Amygdala (tissue), 56 donors: Measurements from ENCODE around the gene IQCB1.
"Not testable (repeated sequence)": the region's sequence is repeated elsewhere in the genome, so short reads cannot be mapped to it uniquely, and the experiment has no call there.

ENCODE experiments used
- DNase-seq, 56 donors: peaks; one replicate each; lab custom pipeline; 2025; lab: John Stamatoyannopoulos, UW

Gene IQCB1, protein sequence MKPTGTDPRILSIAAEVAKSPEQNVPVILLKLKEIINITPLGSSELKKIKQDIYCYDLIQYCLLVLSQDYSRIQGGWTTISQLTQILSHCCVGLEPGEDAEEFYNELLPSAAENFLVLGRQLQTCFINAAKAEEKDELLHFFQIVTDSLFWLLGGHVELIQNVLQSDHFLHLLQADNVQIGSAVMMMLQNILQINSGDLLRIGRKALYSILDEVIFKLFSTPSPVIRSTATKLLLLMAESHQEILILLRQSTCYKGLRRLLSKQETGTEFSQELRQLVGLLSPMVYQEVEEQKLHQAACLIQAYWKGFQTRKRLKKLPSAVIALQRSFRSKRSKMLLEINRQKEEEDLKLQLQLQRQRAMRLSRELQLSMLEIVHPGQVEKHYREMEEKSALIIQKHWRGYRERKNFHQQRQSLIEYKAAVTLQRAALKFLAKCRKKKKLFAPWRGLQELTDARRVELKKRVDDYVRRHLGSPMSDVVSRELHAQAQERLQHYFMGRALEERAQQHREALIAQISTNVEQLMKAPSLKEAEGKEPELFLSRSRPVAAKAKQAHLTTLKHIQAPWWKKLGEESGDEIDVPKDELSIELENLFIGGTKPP

DNA sequence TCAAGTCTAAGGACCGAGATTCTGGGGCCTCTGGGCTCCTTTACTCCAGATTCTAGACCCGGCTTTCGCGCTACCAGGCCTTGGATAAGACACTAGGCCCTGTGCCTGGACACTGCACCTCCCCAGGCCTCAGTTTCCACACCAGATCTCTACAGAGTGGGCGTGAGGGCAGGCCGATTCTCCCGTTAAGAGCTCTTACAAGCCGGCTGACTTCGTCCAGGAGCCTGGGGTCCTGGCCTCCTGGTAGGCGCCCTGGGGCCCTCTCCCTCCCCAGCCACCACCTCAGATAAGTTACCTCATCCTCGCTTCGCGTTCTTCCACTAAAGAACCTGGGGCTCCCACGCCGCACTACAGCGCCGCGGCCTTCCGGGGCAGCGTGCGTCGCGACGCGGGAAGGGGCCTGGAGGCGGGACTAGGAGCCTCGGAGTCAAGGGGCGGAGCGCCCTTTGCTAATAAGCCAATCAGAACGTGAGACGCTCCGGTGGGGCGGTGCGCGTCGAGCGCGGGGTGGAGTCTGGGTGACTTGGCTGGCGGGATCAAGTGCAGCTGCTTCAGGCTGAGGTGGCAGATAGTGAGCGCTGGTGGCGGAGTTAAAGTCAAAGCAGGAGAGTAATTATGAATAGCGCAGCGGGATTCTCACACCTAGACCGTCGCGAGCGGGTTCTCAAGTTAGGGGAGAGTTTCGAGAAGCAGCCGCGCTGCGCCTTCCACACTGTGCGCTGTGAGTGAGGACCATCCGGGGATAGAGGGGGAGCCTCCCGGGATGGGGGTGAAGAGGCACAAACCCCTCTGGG is at the start of gene IQCB1, which contains the start of gene EAF2:
IQCB1 (minus strand) TSS at position 390 of the 794 bp plus-strand sequence. CDS start 6,100 bp downstream, outside the sequence.
EAF2 (plus strand) TSS at position 539 of the 794 bp plus-strand sequence; CDS start at position 616, 77 bp downstream.
- DNase-seq, result peak; percentile 57 to 97 (median 92)

DNA sequence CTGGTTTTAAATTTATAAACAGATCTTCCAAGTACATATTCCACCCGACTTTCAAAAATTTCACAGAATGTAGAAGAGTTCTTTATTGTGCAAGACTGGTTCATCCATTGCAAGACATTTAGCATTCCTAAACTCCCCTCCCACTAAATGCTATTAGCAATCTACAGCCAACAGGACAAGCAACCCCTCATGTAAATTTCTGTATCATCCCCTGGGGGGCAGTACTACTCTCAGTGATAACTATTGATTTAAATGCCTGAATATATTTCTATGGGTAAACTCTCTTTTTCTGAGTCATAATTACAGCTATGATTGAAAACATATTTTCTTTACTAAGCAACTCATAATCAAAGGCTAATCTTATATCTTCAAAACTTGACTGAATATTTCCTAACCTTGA is 48.6 kb upstream of the IQCB1 start:
- no peak for DNase-seq

DNA sequence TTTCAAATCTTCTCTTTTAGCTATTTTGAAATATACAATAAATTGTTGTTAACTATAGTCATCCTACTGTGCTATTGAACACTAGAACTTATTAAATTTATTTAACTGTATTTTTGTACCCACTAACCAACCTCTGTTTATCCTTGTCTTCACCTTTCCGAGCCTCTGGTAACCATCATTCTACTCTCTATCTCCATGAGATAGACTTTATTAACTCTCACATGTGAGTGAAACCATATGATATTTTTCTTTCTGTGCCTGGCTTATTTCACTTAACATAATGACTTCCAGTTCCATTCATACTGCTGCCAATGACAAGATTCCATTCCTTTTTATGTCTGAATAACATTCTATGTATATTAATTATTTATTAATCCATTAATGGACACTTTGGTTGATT is 43.6 kb upstream of the IQCB1 start:
- no peak for DNase-seq

DNA sequence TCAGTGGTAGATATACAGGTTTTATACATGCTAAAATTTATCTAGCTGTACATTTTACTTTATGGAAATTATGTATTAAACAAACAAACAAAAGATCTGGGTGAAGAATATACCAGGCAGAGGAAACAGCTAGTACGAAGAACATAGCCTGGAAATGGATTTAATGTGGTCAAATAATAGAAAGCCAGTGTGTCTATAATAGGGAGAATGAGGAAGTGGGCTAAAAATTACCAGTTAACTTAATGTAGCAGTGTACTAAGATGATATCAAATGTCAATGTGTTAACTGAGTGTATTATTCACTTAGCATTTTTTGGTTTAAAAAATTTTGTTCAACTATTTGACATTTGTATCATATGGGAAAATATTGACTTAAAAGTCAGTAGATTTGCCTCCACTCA is 36.6 kb upstream of the IQCB1 start:
- DNase-seq, result no peak

DNA sequence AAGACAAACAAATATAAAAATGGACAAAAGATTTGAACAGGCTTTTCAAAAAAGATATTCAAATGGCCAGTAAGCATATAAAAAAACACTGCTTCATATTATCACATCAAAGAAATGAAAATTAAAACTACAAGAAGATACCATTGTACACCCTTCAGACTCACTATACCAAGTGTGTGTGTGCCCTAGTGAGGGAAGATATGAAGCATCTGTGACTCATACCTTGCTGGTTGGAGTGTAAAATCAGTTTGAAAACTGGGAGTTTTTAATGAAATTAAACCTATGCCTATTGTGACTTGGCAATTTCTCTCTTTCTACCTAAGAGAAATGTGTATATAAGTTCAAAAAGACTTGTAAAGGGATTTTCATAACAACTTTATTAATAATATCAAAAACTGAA is 35.9 kb upstream of the IQCB1 start:
- no peak for DNase-seq

DNA sequence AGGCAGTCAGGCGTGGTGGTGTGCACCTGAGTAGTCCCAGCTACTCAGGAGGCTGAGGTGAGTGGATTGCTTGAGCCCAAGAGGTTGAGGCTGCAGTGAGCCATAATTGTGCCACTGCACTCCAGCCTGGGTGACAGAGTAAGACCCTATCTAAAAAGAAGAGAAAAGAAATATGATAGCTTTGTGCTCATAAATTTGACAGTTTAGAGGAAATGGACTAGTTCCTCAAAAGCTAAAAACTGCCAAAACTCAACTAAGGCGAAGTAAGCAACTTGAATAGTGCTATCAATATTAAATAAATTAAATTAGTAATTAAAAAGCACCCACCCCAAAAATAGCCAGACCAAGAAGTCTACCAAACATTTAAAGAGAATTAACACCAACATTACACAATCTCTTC is 34.9 kb upstream of the IQCB1 start:
- DNase-seq, result no peak

DNA sequence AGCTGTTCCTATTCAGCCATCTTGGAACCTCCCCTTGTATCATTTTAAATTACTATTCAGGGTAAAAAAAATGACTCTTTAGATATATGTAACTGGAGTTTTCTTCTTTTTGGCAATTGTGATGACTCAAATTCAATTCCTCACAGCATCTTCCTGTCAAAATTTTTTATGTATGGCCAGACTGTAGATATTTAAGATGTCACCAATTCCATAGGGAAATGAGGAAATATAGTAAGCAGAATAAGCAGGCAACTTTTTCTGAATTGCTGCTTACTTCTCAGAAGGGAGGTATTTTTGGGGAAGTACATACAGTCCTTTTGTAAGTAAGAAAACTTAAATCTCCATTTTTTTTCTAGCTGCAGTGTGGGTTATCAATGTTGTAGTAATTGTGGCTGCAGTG is 28.9 kb upstream of the IQCB1 start:
- DNase-seq, result no peak

DNA sequence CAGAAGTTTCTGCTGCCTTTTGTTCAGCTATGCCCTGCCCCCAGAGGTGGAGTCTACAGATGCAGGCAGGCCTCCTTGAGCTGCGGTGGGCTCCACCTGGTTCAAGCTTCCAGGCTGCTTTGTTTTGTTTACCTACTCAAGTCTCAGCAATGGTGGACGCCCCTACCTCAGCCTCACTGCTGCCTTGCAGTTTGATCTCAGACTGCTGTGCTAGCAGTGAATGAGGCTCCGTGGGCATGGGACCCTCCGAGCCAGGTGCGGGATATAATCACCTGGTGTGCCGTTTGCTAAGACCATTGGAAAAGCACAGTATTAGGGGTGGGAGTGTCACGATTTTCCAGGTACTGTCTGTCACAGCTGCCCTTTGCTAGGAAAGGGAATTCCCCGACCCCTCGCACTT is 28.4 kb upstream of the IQCB1 start:
- not testable (repeated sequence) for DNase-seq

DNA sequence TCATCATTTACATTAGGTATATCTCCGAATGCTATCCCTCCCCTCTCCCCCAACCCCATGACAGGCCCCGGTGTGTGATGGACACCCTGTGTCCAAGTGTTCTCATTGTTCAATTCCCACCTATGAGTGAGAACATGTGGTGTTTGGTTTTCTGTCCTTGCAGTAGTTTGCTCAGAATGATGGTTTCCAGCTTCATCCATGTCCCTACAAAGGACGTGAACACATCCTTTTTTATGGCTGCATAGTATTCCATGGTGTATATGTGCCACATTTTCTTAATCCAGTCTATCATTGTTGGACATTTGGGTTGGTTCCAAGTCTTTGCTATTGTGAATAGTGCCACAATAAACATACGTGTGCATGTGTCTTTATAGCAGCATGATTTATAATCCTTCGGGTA is 22.9 kb upstream of the IQCB1 start:
- not testable (repeated sequence) for DNase-seq

DNA sequence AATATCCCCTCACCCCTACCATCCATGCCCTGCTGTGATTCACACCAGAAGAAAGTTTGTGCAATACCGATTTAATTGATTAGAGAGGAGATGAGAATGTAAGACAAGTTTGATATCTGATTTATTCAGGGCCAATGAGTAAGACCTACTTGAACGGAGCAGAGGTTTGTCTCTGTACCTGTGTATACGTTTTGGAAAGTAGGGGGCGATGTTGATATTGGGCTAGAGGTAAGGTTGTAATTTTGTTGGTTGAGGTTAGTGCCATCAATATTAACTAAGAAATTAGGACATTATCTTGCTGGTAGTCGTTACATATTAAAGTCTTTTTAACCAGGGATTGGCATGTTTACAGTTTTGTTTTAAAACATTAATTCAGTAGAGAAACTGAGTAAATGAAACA is 20.7 kb upstream of the IQCB1 start:
- DNase-seq, result no peak

DNA sequence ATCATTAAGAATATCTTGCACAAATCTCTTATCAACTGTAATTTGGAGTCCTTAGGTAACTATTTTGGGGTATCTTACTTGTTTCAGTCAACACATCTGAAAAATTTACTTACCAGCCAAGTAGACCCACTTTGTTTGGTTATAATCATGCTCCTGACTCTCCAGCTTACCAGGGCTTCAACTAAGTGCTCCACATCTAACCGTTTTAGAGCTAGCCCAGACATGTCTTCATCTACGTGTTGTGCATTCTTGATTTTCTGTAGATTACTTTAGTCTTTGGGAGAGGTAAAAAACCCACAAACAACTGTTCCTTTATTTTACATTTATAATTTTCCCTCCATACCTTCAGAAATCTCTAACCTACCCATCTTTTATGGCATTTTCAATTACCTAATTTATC is 17.4 kb upstream of the IQCB1 start:
- DNase-seq, result no peak

DNA sequence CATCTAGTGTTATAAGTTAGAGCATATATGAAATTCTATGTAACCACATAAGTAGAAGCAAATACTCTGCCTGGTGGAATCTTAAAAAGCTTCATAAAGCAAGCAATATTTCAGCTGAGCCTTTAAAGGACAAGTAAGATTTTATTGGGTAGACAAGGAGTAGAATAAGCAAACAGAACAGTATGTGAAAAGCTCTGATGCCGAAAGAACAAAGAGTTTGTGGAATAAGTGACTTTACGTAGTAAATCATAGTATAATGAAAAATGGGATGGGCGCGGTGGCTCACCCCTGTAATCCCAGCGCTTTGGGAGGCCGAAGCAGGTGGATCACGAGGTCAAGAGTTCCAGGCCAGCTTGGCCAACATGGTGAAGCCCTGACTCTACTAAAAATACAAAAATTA is 10.0 kb upstream of the IQCB1 start:
- DNase-seq, result no peak

DNA sequence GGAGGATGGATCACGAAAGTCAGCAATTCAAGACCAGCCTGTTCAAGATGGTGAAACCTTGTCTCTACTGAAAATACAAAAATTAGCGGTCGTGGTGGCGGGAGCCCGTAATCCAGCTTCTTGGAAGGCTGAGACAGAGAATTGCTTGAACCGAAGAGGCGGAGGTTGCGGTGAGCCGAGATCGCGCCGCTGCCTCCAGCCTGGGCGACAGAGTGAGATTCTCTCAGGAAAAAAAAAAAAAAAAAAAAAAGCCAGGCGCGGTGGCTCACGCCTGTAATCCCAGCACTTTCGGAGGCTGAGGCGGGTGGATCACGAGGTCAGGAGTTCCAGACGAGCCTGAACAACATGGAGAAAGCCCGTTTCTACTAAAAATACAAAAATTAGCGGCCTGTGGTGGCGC is 5.1 kb upstream of the IQCB1 start:
- no peak for DNase-seq

DNA sequence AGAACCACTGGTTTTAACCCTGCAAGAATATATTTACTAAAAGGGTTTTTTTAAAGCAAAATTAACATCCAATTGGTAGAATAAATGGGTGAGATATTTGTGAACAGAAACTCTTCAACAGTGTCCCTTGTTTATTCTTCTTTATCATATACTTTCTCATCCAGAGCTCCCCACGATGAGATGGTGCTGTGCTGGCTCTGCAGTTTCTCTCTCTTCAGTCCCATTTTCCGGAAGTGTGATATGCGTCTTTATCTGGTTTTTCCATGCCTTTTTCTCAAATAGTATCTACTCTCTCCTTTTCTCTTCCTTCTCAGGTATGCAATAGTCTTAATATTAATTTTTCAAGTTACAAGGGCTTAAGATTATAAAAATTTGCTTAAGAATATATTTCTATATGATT is 1.6 kb upstream of the IQCB1 start:
- no peak for DNase-seq

DNA sequence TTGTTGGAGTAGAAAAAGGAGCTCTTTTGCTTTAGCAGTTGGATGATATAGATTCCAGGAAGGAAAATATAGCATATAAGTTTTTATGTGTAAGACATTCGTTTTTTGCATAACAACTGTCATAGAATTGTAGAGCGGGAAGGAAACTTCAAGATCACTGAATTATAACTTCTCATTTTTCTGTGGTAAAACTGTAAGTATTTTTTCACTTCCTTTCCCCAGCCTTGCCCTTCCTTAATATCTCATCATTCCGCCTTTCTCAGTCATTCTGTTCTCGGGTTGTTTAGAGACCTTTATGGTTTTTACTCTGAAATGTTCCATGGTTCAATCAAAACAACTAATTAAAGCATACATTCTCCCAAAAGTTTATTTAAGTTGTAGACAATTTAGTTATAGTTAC is 1.2 kb upstream of the IQCB1 start:
- DNase-seq, result no peak

DNA sequence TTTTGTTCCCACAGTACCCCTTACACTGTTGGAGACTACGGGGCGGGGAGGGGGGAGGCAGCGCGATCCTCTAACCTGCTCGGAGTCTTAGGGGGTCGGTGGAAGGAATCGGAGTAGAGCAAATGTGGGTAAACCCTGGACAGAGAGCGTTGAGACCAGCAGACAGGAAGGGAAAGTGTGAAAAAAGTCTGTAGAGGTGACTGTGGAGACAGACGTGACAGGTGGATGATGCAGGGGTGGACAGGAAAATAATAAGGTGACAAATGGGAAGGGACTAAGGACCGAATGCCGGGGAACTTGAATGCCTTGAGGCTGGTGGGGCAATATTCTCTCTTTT is 573 bp upstream of the IQCB1 start:
- peak in 5 of 56 donors; percentile 24 to 50 (median 32) for DNase-seq

DNA sequence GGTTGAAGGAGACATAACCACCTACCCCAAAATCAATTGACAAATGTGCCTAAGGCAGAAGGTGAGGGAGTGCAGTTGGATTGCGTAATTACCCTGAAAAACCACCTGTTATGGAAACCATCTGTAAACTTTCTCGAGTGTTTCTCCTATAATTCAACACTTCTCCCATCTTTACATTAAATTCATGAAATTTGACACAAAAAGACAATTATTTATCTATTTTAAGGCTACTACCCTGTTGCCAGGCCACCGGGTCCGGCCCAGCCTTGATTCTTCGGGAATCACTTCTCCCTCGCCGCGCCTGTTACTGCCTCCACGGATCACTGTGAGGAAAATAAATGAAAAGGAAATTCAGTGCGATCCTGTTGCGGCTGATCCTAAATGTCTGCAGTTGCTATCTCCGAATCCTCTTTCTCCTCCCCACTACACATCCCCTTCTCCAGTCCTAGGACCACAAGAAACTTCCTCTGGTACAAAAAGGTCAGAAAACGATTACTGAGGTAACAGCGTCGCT is 646 bp downstream of the IQCB1 start:
- peak in 6 of 56 donors; percentile 3 to 53 (median 12) for DNase-seq

DNA sequence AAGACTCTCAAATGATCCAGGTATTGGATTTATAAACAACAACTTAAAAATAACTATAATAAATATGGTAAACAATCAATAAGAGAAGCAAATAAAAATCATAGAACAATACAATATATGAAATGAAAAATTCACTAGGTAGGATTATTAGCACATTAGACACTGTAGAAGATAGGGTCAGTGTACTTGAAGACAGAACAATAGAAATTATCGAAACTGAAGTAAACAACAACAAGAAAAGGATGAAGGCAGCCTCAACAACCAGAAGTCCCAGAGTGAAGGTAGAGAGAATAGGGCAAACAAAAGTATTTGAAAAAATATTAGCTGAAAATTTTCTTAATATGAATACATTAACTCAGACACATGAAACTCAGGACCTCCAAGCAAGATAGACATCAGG is 11.9 kb downstream of the IQCB1 start:
- no peak for DNase-seq

DNA sequence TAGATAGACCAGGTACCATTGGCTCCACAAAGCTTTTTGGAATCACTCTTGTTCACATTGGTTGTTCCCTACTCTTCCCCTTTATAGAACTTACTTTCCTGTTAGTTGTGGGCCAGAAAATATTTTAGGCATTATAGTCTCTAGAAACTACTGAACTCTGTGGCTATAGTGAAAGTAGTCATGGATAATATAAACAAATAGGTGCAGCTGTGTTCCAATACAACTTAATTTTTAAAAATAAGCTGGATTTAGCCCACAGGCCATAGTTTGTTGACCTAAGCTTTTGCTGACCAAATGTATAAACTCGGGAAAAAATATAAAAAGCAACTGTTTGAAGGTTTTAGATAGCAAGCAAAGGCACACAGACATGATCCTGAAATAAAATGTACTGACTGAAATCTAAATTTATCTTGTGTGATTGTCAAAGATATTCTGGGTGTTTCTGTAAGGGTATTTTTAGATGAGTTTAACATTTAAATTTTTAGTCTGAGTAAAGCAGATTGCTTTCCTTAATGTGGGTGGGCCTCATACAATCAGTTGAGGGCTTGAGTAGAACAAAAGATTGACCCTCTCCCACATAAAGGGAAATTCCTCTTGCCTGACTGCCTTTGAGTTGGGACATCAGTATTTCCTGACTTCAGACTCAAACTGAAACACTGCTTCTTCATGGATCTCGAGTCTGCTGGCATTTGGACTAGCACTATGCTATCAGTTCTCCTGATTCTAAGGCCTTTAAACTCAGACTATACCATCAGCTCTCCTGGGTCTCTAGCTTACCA is 13.2 kb downstream of the IQCB1 start:
- no peak for DNase-seq

DNA sequence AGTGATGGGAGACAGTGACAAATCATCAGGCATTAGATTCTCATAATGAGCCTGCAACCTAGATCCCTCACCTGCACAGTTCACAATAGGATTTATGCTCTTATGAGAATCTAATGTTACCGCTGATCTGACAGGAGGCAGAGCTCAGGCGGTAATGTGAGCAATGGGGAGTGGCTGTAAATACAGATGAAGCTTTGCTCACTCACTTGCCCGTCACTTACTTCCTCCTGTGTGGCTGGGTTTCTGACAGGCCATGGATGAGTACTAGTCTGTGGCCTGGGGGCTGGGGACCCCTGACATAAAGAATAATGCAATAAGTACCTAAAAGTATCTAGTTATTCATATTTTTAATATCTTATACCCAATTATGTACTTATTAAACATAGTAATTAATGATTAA is 15.6 kb downstream of the IQCB1 start:
- DNase-seq, result no peak
